NCI-H510A treated with DMSO at 0.1 percent for 48 hours (cell line): ENCODE results near the gene UBXN11.

ENCODE experiments used
- DNase-seq: peaks from one replicate; lab custom pipeline; 2025; lab: John Stamatoyannopoulos, UW

Gene UBXN11

GRCh38 chr1:26268290-26269197 is 37.9 kb downstream of the UBXN11 start:
- DNase-seq = no peak

- no peak for DNase-seq
Observed at GRCh38 chr1:26265405-26265804, 41.0 kb downstream of the UBXN11 start.

GRCh38 chr1:26263212-26263611 is 43.2 kb downstream of the UBXN11 start:
- DNase-seq = no peak

- DNase-seq = no peak
Observed at GRCh38 chr1:26259578-26259977, 46.9 kb downstream of the UBXN11 start.

GRCh38 chr1:26259005-26259404 is 47.4 kb downstream of the UBXN11 start:
- DNase-seq = no peak

- DNase-seq = no peak
Observed at GRCh38 chr1:26257222-26257621, 49.2 kb downstream of the UBXN11 start.

- no peak for DNase-seq
Observed at GRCh38 chr1:26254404-26254803, 52.0 kb downstream of the UBXN11 start.

- no peak for DNase-seq
Observed at GRCh38 chr1:26252718-26253117, 53.7 kb downstream of the UBXN11 start.

GRCh38 chr1:26239936-26240335 is 66.5 kb downstream of the UBXN11 start:
- no peak for DNase-seq

GRCh38 chr1:26237230-26237966 is 69.0 kb downstream of the UBXN11 start:
- peak; percentile 30 for DNase-seq

- DNase-seq = no peak
Observed at GRCh38 chr1:26234644-26235370, 71.6 kb downstream of the UBXN11 start.

- peak; percentile 97 for DNase-seq
Observed at GRCh38 chr1:26233903-26234643, 72.4 kb downstream of the UBXN11 start, which contains the start of gene CEP85. CEP85 (plus strand) TSS chr1:26234200; CDS start chr1:26239784, 5,584 bp downstream.
